Measurements from ENCODE around the gene LDLRAD4.

DNA sequence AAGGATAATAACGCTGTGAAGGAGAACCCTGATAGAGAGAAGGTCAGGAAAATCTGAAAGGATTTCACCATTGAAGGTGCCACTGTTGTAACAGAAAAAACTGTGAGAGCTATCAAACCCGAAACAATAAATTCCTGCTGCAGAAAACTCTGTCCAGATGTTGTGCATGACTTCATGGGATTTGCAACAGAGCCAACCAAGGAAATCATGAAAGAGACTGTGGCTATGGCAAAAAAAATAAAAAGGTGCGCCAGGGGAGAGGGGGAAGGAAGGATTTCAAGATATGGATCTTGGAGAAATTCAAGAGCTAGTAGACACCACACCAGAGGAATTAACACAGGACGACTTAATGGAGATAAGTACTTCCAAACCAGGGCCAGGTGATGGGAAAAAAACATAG is 88.0 kb downstream of the LDLRAD4 start:
- TF ChIP-seq TAF1 (IDR thresholded peaks at IDR 0.05; ENCODE audit: low read depth, low read length): no peak
- no peak for TF ChIP-seq POLR2A (IDR thresholded peaks at IDR 0.05; ENCODE audit: low read depth, low read length)
- no peak for TF ChIP-seq POLR2AphosphoS5 (IDR thresholded peaks at IDR 0.05; ENCODE audit: low read depth, low read length)

Measured in GM12891 (cell line).